Measurements from ENCODE around the gene TXLNB.

DNA sequence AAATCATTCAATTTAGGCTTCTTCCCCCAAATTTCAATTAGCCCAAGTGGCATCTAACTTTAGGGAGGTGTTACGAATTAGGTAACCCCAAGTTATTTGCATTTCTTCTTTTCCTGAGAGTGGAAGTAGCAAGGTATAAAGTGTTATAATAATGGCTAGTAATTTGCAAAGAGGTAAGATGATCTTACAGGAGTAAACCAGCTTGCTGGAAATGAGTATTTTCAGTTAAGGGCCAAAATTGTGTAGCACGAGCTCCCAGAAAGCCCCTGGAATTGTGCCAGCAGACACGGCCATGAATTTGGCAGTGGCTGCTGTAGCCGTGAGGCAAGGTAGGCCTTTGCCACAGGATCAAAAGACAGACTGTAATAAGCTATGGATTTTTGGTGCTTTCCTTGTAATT, 44.7 kb upstream of the TXLNB start:
- TF ChIP-seq, protein P1, sequence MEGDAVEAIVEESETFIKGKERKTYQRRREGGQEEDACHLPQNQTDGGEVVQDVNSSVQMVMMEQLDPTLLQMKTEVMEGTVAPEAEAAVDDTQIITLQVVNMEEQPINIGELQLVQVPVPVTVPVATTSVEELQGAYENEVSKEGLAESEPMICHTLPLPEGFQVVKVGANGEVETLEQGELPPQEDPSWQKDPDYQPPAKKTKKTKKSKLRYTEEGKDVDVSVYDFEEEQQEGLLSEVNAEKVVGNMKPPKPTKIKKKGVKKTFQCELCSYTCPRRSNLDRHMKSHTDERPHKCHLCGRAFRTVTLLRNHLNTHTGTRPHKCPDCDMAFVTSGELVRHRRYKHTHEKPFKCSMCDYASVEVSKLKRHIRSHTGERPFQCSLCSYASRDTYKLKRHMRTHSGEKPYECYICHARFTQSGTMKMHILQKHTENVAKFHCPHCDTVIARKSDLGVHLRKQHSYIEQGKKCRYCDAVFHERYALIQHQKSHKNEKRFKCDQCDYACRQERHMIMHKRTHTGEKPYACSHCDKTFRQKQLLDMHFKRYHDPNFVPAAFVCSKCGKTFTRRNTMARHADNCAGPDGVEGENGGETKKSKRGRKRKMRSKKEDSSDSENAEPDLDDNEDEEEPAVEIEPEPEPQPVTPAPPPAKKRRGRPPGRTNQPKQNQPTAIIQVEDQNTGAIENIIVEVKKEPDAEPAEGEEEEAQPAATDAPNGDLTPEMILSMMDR (conservative IDR thresholded peaks at IDR 0.05; ENCODE audit: low read depth, low read length): no peak
- no peak for TF ChIP-seq EZH2 (IDR thresholded peaks at IDR 0.05; ENCODE audit: borderline replicate concordance, low read depth, low read length, poor library complexity, severe bottlenecking)

All from A673 (cell line).